H9 (cell line): ENCODE measurements around the gene SNRPA1. TPM values are rescaled to one million over a fixed set of nuclear protein-coding genes. Genes with fewer than 3 reads are reported as not detected.

Source experiments
- DNase-seq: peaks from one replicate; pipeline ENCODE4 v3.0.0-alpha.2; 2017
- H2AFZ ChIP-seq: one replicate; pipeline ENCODE4 v1.6.1; 2013; ENCODE audit warnings: mild to moderate bottlenecking, low read length, control low read depth, moderate library complexity
- H2AK5ac ChIP-seq: 2 replicates; pipeline ENCODE4 v1.6.1; 2013; ENCODE audit warnings: low read length, control low read depth, mixed read lengths; ENCODE audit not compliant: insufficient read length
- H2BK120ac ChIP-seq: one replicate; pipeline ENCODE4 v1.6.1; 2013; ENCODE audit warnings: low read depth, mild to moderate bottlenecking, low read length, control low read depth, inconsistent platforms; ENCODE audit not compliant: poor library complexity, severe bottlenecking
- H2BK12ac ChIP-seq: 2 replicates; pipeline ENCODE4 v1.6.1; 2013; ENCODE audit warnings: low read length, control low read depth, mixed read lengths, low read depth; ENCODE audit not compliant: insufficient read length
- H2BK15ac ChIP-seq: 2 replicates; pipeline ENCODE4 v1.6.1; 2013; ENCODE audit warnings: low read depth, low read length, control low read depth
- H2BK20ac ChIP-seq: one replicate; pipeline ENCODE4 v1.6.1; 2013; ENCODE audit warnings: low read depth, mild to moderate bottlenecking, low read length, control low read depth, inconsistent platforms; ENCODE audit not compliant: poor library complexity, severe bottlenecking
- H2BK5ac ChIP-seq: 2 replicates; pipeline ENCODE4 v1.6.1; 2013; ENCODE audit warnings: low read length, control low read depth, mixed read lengths; ENCODE audit not compliant: insufficient read length
- H3K14ac ChIP-seq: 2 replicates; pipeline ENCODE4 v1.6.1; 2013; ENCODE audit warnings: low read length, control low read depth; ENCODE audit not compliant: insufficient read depth
- H3K18ac ChIP-seq: 2 replicates; pipeline ENCODE4 v1.6.1; 2013; ENCODE audit warnings: low read depth, mild to moderate bottlenecking, mixed read lengths, low read length, control low read depth; ENCODE audit not compliant: insufficient read length
- H3K23ac ChIP-seq: 2 replicates; pipeline ENCODE4 v1.6.1; 2013; ENCODE audit warnings: low read length, control low read depth, mixed read lengths, low read depth; ENCODE audit not compliant: insufficient read length
- H3K23me2 ChIP-seq: 2 replicates; pipeline ENCODE4 v1.6.1; 2013; ENCODE audit warnings: low read depth, mild to moderate bottlenecking, mixed read lengths, low read length, control low read depth; ENCODE audit not compliant: insufficient read length, poor library complexity, severe bottlenecking
- H3K27ac ChIP-seq: 2 replicates; pipeline ENCODE4 v1.5.1; 2013; ENCODE audit warnings: low read length, control low read depth, mixed read lengths, low read depth; ENCODE audit not compliant: insufficient read length
- H3K27me3 ChIP-seq: 2 replicates; pipeline ENCODE4 v1.6.1; 2013; ENCODE audit warnings: low read length, control low read depth, inconsistent platforms; ENCODE audit not compliant: insufficient read depth
- H3K4ac ChIP-seq: 2 replicates; pipeline ENCODE4 v1.6.1; 2013; ENCODE audit warnings: low read depth, mild to moderate bottlenecking, control low read depth, inconsistent platforms, low read length, moderate library complexity
- H3K4me1 ChIP-seq: 2 replicates; pipeline ENCODE4 v1.6.1; 2013; ENCODE audit warnings: low read length, control low read depth, inconsistent platforms; ENCODE audit not compliant: insufficient read depth
- H3K4me2 ChIP-seq: 2 replicates; pipeline ENCODE4 v1.6.1; 2013; ENCODE audit warnings: low read length, control low read depth, mixed read lengths; ENCODE audit not compliant: insufficient read length, insufficient read depth
- H3K56ac ChIP-seq: 2 replicates; pipeline ENCODE4 v1.6.1; 2013; ENCODE audit warnings: low read depth, mild to moderate bottlenecking, mixed read lengths, low read length, control low read depth; ENCODE audit not compliant: insufficient read length
- H3K79me1 ChIP-seq: 2 replicates; pipeline ENCODE4 v1.6.1; 2013; ENCODE audit warnings: low read depth, mild to moderate bottlenecking, moderate library complexity, low read length, control low read depth, inconsistent platforms; ENCODE audit not compliant: insufficient read depth, poor library complexity, severe bottlenecking
- H3K79me2 ChIP-seq: 2 replicates; pipeline ENCODE4 v1.6.1; 2013; ENCODE audit warnings: low read length, control low read depth, inconsistent platforms; ENCODE audit not compliant: insufficient read depth
- H3K9ac ChIP-seq: 2 replicates; pipeline ENCODE4 v1.6.1; 2013; ENCODE audit warnings: low read length, control low read depth, mixed read lengths; ENCODE audit not compliant: insufficient read length; ENCODE audit errors: extremely low read depth
- H3K9me3 ChIP-seq: one replicate; pipeline ENCODE4 v1.6.1; 2013; ENCODE audit warnings: low read depth, low read length, inconsistent platforms; ENCODE audit not compliant: control insufficient read depth
- H3T11ph ChIP-seq: one replicate; pipeline ENCODE4 v1.6.1; 2013; ENCODE audit warnings: mild to moderate bottlenecking, low read length, control low read depth, inconsistent platforms
- H4K20me1 ChIP-seq: one replicate; pipeline ENCODE4 v1.6.1; 2013; ENCODE audit not compliant: control insufficient read depth, insufficient read length, insufficient read depth
- H4K5ac ChIP-seq: 2 replicates; pipeline ENCODE4 v1.6.1; 2013; ENCODE audit warnings: low read depth, mild to moderate bottlenecking, mixed read lengths, low read length, control low read depth; ENCODE audit not compliant: insufficient read length
- H4K8ac ChIP-seq: replicated peaks from 2 replicates; pipeline ENCODE4 v1.6.1; 2013; ENCODE audit warnings: low read length, control low read depth, mixed read lengths, low read depth; ENCODE audit not compliant: insufficient read length
- H4K91ac ChIP-seq: 2 replicates; pipeline ENCODE4 v1.6.1; 2013; ENCODE audit warnings: low read depth, mild to moderate bottlenecking, moderate library complexity, mixed read lengths, low read length, control low read depth; ENCODE audit not compliant: insufficient read length
- H3K27ac Mint-ChIP-seq, 3 experiments: 2 replicates in 2 of 3; 3 replicates in 1 of 3; pipeline ENCODE4 v1.8.0; 2020 to 2021; ENCODE audit warnings: mixed read lengths in 3 of 3, mild to moderate bottlenecking in 1 of 3, moderate library complexity in 1 of 3
- H3K27me3 Mint-ChIP-seq: 2 replicates; pipeline ENCODE4 v1.8.0; 2021; ENCODE audit warnings: low read depth, mild to moderate bottlenecking, moderate library complexity, mixed read lengths
- H3K36me3 Mint-ChIP-seq, 3 experiments: 2 replicates in 2 of 3; 3 replicates in 1 of 3; pipeline ENCODE4 v1.8.0; 2020 to 2021; ENCODE audit warnings: low read depth in 3 of 3, mixed read lengths in 3 of 3; ENCODE audit not compliant: insufficient read depth in 1 of 3
- H3K4me1 Mint-ChIP-seq, 2 experiments: 2 replicates each; pipeline ENCODE4 v1.8.0; 2020; ENCODE audit warnings: mixed read lengths in 2 of 2
- H3K4me3 Mint-ChIP-seq, 2 experiments: 2 replicates in 1 of 2; 3 replicates in 1 of 2; pipeline ENCODE4 v1.8.0; 2020 to 2021; ENCODE audit warnings: mild to moderate bottlenecking in 2 of 2, mixed read lengths in 2 of 2, moderate library complexity in 1 of 2
- H3K9me3 Mint-ChIP-seq, 2 experiments: 2 replicates in 1 of 2; 3 replicates in 1 of 2; pipeline ENCODE4 v1.8.0; 2020; ENCODE audit warnings: mild to moderate bottlenecking in 2 of 2, mixed read lengths in 2 of 2, moderate library complexity in 1 of 2
- CTCF ChIP-seq: fragments of 200-600 bp; sonication (generic); conservative IDR thresholded peaks from 3 replicates; pipeline ENCODE4 v1.8.0; 2021; ENCODE audit warnings: antibody characterized with exemption, mild to moderate bottlenecking
- WGBS: extraction: QIAGEN DNeasy Blood & Tissue Kit; methylation state at CpG from one replicate; pipeline ENCODE4 v1.1.7; 2013; ENCODE audit warnings: missing lambda C conversion rate, low lambda C conversion rate, mixed read lengths; ENCODE audit not compliant: insufficient read length; ENCODE audit errors: extremely low coverage; 5-methylcytosine and 5-hydroxymethylcytosine counted together
- total RNA-seq: library from RNA; stranded (reverse); gene quantifications from 2 replicates; pipeline ENCODE4 v1.2.1, GENCODE V29; 2021

The SNRPA1 gene
- total RNA-seq, 1 experiment from 2014 or later, result 145 TPM

- TF ChIP-seq CTCF, result no peak
Measured at GRCh38 chr15:101318147-101318819, 23.2 kb upstream of the SNRPA1 start.

More at GRCh38 chr15:101318147-101318819, 23.2 kb upstream of the SNRPA1 start:
- H3K27ac Mint-ChIP-seq, result no peak overlapping the region
- Histone ChIP-seq H3K4me2 (no peak overlapping the region), H3K9ac (no peak overlapping the region), H2AK5ac (no peak overlapping the region), H3K9me3 (no peaks in the 10 kb centered on the region), H2BK120ac (no peak overlapping the region), H3K79me2 (no peaks in the 10 kb centered on the region), H3K14ac (no peak overlapping the region), H4K8ac (no peak overlapping the region), H4K5ac (no peak overlapping the region), H3K56ac (no peak overlapping the region), H3K4me1 (no peaks in the 10 kb centered on the region), H4K91ac (no peak overlapping the region), H2AFZ (no peak overlapping the region), H2BK20ac (no peak overlapping the region), H3K23me2 (no peaks in the 10 kb centered on the region), H3K18ac (no peak overlapping the region), H3T11ph (no peak overlapping the region), H3K79me1 (no peaks in the 10 kb centered on the region), H2BK5ac (no peak overlapping the region), H3K23ac (no peak overlapping the region), H3K27ac (no peak overlapping the region), H4K20me1 (no peaks in the 10 kb centered on the region), H3K4ac (no peak overlapping the region), H2BK12ac (no peak overlapping the region), H3K27me3 (no peaks in the 10 kb centered on the region), H2BK15ac (no peak overlapping the region)
- H3K36me3 Mint-ChIP-seq, result no peaks in the 10 kb centered on the region
- peaks cover 30% of the 10 kb centered on the region for H3K27me3 Mint-ChIP-seq
- peaks cover 4 to 8% of the 10 kb centered on the region in 2 experiments for H3K4me1 Mint-ChIP-seq
- H3K4me3 Mint-ChIP-seq, result no peak overlapping the region
- no peak for DNase-seq
- WGBS, result no CpG with 5 or more reads among the region's 20 CpGs
- H3K9me3 Mint-ChIP-seq, result no peaks in the 10 kb centered on the region
